ENCODE results near the gene ZNF546. TPM values are rescaled to one million over a fixed set of nuclear protein-coding genes. Genes with fewer than 3 reads are reported as not detected.
A peak's percentile ranks its signal among the peaks of the same experiment; 100 is the strongest.

ZNF546 gene
- total RNA-seq (2021; ENCODE audit: unreplicated experiment): 68.4 TPM
- polyA plus RNA-seq (2012; ENCODE audit: insufficient read length): 17.2 TPM
- Bru-seq, nascent RNA: percentile 97 among the genes with signal in this experiment
- BruChase-seq, experiment 1, labeled RNA remaining after a 2-hour chase: percentile 97 among the genes with signal in this experiment
- BruChase-seq, experiment 2, labeled RNA remaining after a 6-hour chase: percentile 90 among the genes with signal in this experiment
- long read RNA-seq, full-length matches to known transcripts: 43 of 69 reads
- long read RNA-seq, partial matches to known transcripts: 3 of 69 reads
- long read RNA-seq, other reads (novel, unspliced or antisense): 23 of 69 reads

DNA sequence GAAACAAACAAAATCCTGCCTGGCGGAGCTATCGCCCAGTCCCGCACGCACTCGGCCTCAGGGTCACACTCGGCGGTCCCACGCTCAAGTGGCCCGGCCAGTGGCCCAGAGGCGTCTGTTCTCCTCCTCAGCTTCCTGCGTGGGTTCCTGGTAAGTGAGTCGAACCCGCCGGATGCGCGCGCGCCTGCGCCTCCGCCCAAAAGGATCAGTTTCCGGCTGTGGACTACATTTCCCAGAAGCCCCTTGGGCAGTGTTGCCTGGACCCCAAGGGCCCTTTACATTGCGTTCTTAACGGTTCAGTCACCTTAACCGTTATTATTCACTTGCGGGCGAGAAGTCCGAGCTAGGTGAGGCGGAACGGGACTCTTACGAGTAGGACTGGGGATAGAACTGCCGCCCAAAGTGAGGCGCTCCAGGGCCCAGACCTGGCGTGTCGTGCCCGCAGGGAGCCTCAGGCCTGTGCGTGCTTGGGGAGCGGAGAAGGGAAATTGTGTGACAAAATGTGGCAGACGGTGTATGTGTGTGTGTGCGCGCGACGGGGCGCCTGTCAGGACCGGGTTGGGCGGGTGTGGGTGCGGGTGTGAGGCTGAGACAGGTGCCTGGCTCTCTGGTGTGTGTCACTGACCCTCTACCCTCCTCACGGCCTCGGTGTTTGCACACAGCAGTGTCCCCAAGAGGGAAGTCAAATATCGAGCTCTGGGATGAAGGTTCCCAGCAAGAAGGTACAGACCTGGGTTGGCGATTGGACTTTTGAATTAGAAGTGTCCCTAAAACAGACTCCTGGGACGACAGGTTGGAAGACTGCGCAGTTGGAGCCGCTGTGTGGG, at the start of gene ZNF546:
Gene ZNF546 (plus strand): TSS at position 250 of the 827 bp plus-strand sequence. CDS start 1,267 bp downstream, outside the sequence.
- CTCF ChIA-PET: interaction anchor here (0.5 to 3.4 kb wide), 7 partner anchors 23 to 558 kb away, joined by 3 to 15 read pairs (median 5); partner anchors contain the start of gene PSMC4
- intact Hi-C loops (cut with micrococcal nuclease; ENCODE audit: unreplicated experiment): loop anchor here (1.0 to 5.0 kb wide), 2 partner anchors 26 to 225 kb away; partner anchors contain the start of gene PSMC4

More for the DNA sequence above, at the start of gene ZNF546:
- Histone ChIP-seq H3K27me3 (ENCODE audit: control insufficient read depth, insufficient read depth, low read length) (no peaks in the 10 kb centered on the region), H3K27ac (ENCODE audit: low read length) (peak within 1 kb of the TSS; percentile 83), H3K4me1 (ENCODE audit: control insufficient read depth, insufficient read depth, low read length) (peaks cover 19% of the 10 kb centered on the region), H3K36me3 (ENCODE audit: control insufficient read depth, insufficient read depth, low read length) (no peaks in the 10 kb centered on the region), H3K9me3 (ENCODE audit: control insufficient read depth, insufficient read depth, low read depth, low read length) (peaks cover 21% of the 10 kb centered on the region), H3K4me3 (ENCODE audit: low read depth in 2 of 2, low read length in 2 of 2) (peak within 1 kb of the TSS; percentile 35 to 49)
- peak; percentile 98 for ATAC-seq
- BruUV-seq (replicated peaks): no TSS peak
- TF ChIP-seq, protein P1, sequence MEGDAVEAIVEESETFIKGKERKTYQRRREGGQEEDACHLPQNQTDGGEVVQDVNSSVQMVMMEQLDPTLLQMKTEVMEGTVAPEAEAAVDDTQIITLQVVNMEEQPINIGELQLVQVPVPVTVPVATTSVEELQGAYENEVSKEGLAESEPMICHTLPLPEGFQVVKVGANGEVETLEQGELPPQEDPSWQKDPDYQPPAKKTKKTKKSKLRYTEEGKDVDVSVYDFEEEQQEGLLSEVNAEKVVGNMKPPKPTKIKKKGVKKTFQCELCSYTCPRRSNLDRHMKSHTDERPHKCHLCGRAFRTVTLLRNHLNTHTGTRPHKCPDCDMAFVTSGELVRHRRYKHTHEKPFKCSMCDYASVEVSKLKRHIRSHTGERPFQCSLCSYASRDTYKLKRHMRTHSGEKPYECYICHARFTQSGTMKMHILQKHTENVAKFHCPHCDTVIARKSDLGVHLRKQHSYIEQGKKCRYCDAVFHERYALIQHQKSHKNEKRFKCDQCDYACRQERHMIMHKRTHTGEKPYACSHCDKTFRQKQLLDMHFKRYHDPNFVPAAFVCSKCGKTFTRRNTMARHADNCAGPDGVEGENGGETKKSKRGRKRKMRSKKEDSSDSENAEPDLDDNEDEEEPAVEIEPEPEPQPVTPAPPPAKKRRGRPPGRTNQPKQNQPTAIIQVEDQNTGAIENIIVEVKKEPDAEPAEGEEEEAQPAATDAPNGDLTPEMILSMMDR (IDR thresholded peaks at IDR 0.05): no peak
- TF ChIP-seq TCF7L2 (IDR thresholded peaks at IDR 0.05; ENCODE audit: low read depth, low read length) (no peak), SIN3A (IDR thresholded peaks at IDR 0.05; ENCODE audit: borderline replicate concordance, insufficient read depth, low read depth, low read length) (no peak), POLR2AphosphoS5 (IDR thresholded peaks at IDR 0.05; ENCODE audit: low read depth, low read length) (no peak)
- TF ChIP-seq, protein P2, sequence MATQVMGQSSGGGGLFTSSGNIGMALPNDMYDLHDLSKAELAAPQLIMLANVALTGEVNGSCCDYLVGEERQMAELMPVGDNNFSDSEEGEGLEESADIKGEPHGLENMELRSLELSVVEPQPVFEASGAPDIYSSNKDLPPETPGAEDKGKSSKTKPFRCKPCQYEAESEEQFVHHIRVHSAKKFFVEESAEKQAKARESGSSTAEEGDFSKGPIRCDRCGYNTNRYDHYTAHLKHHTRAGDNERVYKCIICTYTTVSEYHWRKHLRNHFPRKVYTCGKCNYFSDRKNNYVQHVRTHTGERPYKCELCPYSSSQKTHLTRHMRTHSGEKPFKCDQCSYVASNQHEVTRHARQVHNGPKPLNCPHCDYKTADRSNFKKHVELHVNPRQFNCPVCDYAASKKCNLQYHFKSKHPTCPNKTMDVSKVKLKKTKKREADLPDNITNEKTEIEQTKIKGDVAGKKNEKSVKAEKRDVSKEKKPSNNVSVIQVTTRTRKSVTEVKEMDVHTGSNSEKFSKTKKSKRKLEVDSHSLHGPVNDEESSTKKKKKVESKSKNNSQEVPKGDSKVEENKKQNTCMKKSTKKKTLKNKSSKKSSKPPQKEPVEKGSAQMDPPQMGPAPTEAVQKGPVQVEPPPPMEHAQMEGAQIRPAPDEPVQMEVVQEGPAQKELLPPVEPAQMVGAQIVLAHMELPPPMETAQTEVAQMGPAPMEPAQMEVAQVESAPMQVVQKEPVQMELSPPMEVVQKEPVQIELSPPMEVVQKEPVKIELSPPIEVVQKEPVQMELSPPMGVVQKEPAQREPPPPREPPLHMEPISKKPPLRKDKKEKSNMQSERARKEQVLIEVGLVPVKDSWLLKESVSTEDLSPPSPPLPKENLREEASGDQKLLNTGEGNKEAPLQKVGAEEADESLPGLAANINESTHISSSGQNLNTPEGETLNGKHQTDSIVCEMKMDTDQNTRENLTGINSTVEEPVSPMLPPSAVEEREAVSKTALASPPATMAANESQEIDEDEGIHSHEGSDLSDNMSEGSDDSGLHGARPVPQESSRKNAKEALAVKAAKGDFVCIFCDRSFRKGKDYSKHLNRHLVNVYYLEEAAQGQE (IDR thresholded peaks at IDR 0.05; ENCODE audit: insufficient read depth in 1 of 2, low read depth in 2 of 2, low read length in 1 of 2): no peak
- POLR2A ChIA-PET: interaction anchor here (0.5 to 3.2 kb wide), 24 partner anchors 9 to 312 kb away, joined by 3 to 55 read pairs (median 4); partner anchors contain the start of genes FBL, PSMC4, ZNF780A and ZNF780B
- peak; percentile 100 for DNase-seq (ENCODE audit: low read depth, low spot score)
- in situ Hi-C loops (cut with HindIII; ENCODE audit: low pct_unique_long_range_greater_than_20kb, low sequenced_read_pairs): no loop called here

All from Panc1 (cell line).